B cell (primary cell): ENCODE measurements around the gene ARMC9. TPM values are rescaled to one million over a fixed set of nuclear protein-coding genes. Genes with fewer than 3 reads are reported as not detected.

Experiments
- ATAC-seq: fragments of 200-7000 bp; cut with Tn5 transposase; one replicate; pipeline ENCODE4 v1.10.0; 2021; ENCODE audit warnings: low read depth, mild to moderate bottlenecking, moderate number of reproducible peaks, moderate library complexity
- CTCF ChIA-PET: fragments of 350-600 bp; sonication (Branson Sonifier 250); formaldehyde crosslinking; loops from one replicate; lab custom pipeline; 2021; ENCODE audit warnings: antibody characterized with exemption, inconsistent platforms; lab: Charles Lee
- POLR2A ChIA-PET: fragments of 350-600 bp; sonication (Branson Sonifier 250); formaldehyde crosslinking; loops from one replicate; lab custom pipeline; 2021; ENCODE audit warnings: antibody characterized with exemption; lab: Charles Lee
- DNase-seq: peaks from one replicate; pipeline ENCODE4 v3.0.0; 2013
- H2AFZ ChIP-seq: 2 replicates; pipeline ENCODE4 v1.6.1; 2012; ENCODE audit warnings: mild to moderate bottlenecking, low read depth, low read length; ENCODE audit not compliant: insufficient read depth, poor library complexity, severe bottlenecking
- H3K27ac ChIP-seq, 2 donors: 1 replicate in 1 of 2; 2 replicates in 1 of 2; pipeline ENCODE4 v1.5.1; 2012 to 2013; ENCODE audit warnings: low read length in 2 of 2, mild to moderate bottlenecking in 2 of 2, moderate library complexity in 1 of 2
- H3K27me3 ChIP-seq, 4 experiments: fragments of 200-600 bp in 1 of 4; sonication (generic) in 1 of 4; replicated peaks in 1 of 4; 1 replicate in 2 of 4; 2 replicates in 2 of 4; pipeline versions ENCODE4 v1.6.1 to v1.7.0; 2013 to 2016; ENCODE audit warnings: low read length in 3 of 4, mild to moderate bottlenecking in 2 of 4, mixed read lengths in 1 of 4, moderate library complexity in 1 of 4; ENCODE audit not compliant: insufficient read depth in 4 of 4, control insufficient read depth in 3 of 4; ENCODE audit errors: control extremely low read depth in 1 of 4
- H3K36me3 ChIP-seq, 2 experiments: replicated peaks in 1 of 2; 1 replicate in 1 of 2; 2 replicates in 1 of 2; pipeline versions ENCODE4 v1.6.1 to v1.7.1; 2013; ENCODE audit warnings: low read length in 1 of 2; ENCODE audit not compliant: insufficient read depth in 2 of 2, control insufficient read depth in 1 of 2; ENCODE audit errors: control extremely low read depth in 1 of 2, extremely low read depth in 1 of 2
- H3K4me1 ChIP-seq, 2 donors: fragments of 200-600 bp in 1 of 2; sonication (generic) in 1 of 2; 1 replicate in 1 of 2; 2 replicates in 1 of 2; pipeline versions ENCODE4 v1.5.1 to v1.6.1; 2013 to 2017; ENCODE audit warnings: low read length in 2 of 2; ENCODE audit not compliant: control insufficient read depth in 2 of 2, insufficient read depth in 2 of 2
- H3K4me2 ChIP-seq: replicated peaks from 2 replicates; pipeline ENCODE3; 2012; ENCODE audit warnings: mild to moderate bottlenecking, low read depth, low read length; ENCODE audit not compliant: poor library complexity, severe bottlenecking
- H3K4me3 ChIP-seq, 5 experiments: fragments of 200-600 bp in 1 of 5; sonication (generic) in 1 of 5; 1 replicate in 3 of 5; 2 replicates in 2 of 5; pipeline versions ENCODE4 v1.5.1 to v1.7.0; 2011 to 2016; ENCODE audit warnings: low read length in 4 of 5, mild to moderate bottlenecking in 4 of 5, low read depth in 2 of 5, control low read depth in 1 of 5, moderate library complexity in 1 of 5; ENCODE audit not compliant: insufficient read depth in 1 of 5; ENCODE audit errors: control extremely low read depth in 1 of 5, extremely low read depth in 1 of 5
- H3K79me2 ChIP-seq: fragments of 200-600 bp; sonication (generic); one replicate; pipeline ENCODE4 v1.6.0; 2016; ENCODE audit warnings: low read length; ENCODE audit not compliant: control insufficient read depth, insufficient read depth
- H3K9ac ChIP-seq: fragments of 200-600 bp; sonication (generic); 2 replicates; pipeline ENCODE4 v1.6.1; 2017; ENCODE audit warnings: mild to moderate bottlenecking, low read length, moderate library complexity
- H3K9me3 ChIP-seq, 3 donors: one replicate each; pipeline versions ENCODE4 v1.6.1 to v1.7.1; 2013; ENCODE audit warnings: low read length in 2 of 3; ENCODE audit not compliant: control insufficient read depth in 2 of 3, insufficient read depth in 1 of 3; ENCODE audit errors: control extremely low read depth in 1 of 3
- H4K20me1 ChIP-seq: 2 replicates; pipeline ENCODE4 v1.6.0; 2012; ENCODE audit warnings: mild to moderate bottlenecking, low read length; ENCODE audit not compliant: insufficient read depth, control insufficient read depth, poor library complexity, severe bottlenecking
- H3K27ac Mint-ChIP-seq: one replicate; pipeline ENCODE4 v1.8.0; 2021; ENCODE audit warnings: mixed read lengths
- H3K27me3 Mint-ChIP-seq: one replicate; pipeline ENCODE4 v1.8.0; 2021; ENCODE audit warnings: mixed read lengths
- H3K4me1 Mint-ChIP-seq: one replicate; pipeline ENCODE4 v1.8.0; 2021; ENCODE audit warnings: mixed read lengths
- H3K4me3 Mint-ChIP-seq: one replicate; pipeline ENCODE4 v1.8.0; 2021; ENCODE audit warnings: mixed read lengths
- H3K9me3 Mint-ChIP-seq: one replicate; pipeline ENCODE4 v1.8.0; 2022; ENCODE audit warnings: mixed read lengths; ENCODE audit not compliant: insufficient read depth
- EZH2 ChIP-seq: IDR thresholded peaks from 2 replicates; pipeline ENCODE4 v1.6.1; 2012; ENCODE audit warnings: borderline replicate concordance, low read depth, mild to moderate bottlenecking, moderate library complexity, low read length; ENCODE audit not compliant: insufficient read depth, poor library complexity, severe bottlenecking
- WGBS: methylation state at CpG from one replicate; pipeline ENCODE4 v1.1.5; 2013; ENCODE audit warnings: missing lambda C conversion rate; ENCODE audit not compliant: insufficient coverage; 5-methylcytosine and 5-hydroxymethylcytosine counted together
- intact Hi-C: fragments of 100-400 bp; cut with micrococcal nuclease; formaldehyde crosslinking; loops from one replicate; pipeline ENCODE4 v1.10.0; 2022
- polyA plus RNA-seq: library from polyadenylated mRNA; depleted of rRNA; stranded (reverse); fragments of >200 nt; gene quantifications from 2 replicates; pipeline ENCODE4 v1.2.3, GENCODE V29; 2012
- total RNA-seq, 2 donors: library from RNA; stranded (reverse); fragments of 120-200 nt in 1 of 2; gene quantifications; 1 replicate in 1 of 2; 2 replicates in 1 of 2; pipeline versions ENCODE4 v1.2.3 to v1.2.4, GENCODE V29; 2013 to 2022
- TF ChIP-seq, protein P1 (sequence below): fragments of 200-600 bp; IDR thresholded peaks from one replicate; pipeline ENCODE4 v1.8.0; 2022; ENCODE audit warnings: antibody characterized with exemption, mild to moderate bottlenecking

Gene ARMC9
- total and polyA plus RNA-seq, 2 donors (not counting 1 experiment from before 2014, with no cell fraction given): 0.40 to 5.4 TPM

DNA sequence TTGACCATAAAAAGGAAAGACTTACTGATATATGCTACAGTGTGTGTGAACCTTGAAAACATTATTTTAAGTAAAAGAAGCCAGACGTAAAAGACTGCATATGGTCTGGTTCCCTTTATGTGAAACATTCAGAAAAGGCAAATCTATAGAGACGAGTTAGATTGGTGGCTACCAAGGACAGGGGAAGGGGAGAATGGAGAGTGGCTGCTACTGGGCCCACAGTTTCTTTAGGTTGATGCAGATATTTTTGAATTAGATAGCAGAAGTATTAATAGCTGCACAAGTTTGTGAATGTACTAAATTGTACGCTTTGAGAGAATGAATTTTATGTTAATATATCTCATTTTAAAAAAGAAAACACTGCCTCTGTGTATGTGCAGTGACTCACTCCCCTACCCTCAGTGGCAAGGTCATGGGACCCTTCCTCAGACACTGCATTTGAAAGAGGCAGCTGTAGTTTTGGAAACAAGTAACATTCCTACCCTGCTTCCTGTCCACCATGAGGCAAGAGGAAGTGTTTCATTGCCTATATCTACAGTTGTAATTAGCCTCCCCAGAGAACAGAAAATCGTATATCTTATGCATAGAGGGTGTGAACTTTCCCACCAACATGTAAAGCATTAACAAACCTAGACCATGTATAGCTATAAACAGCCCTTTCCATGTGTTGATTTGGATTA, 29.8 kb upstream of the ARMC9 start:
- H3K9me3 Mint-ChIP-seq: no peaks in the 10 kb centered on the region
- Histone ChIP-seq H4K20me1 (no peaks in the 10 kb centered on the region), H3K4me1 (no peaks in the 10 kb centered on the region), H3K9me3 (no peaks in the 10 kb centered on the region), H3K4me2 (no peak overlapping the region), H3K27me3 (no peaks in the 10 kb centered on the region), H3K9ac (no peak overlapping the region), H2AFZ (no peak overlapping the region), H3K27ac (no peak overlapping the region), H3K36me3 (peaks cover 0 to 49% of the 10 kb centered on the region in 2 experiments), H3K4me3 (no peak overlapping the region), H3K79me2 (no peaks in the 10 kb centered on the region)
- H3K27me3 Mint-ChIP-seq: no peaks in the 10 kb centered on the region
- ChIA-PET CTCF (interaction anchor here (1.0 kb wide), 1 partner anchor 12 kb away, joined by 3 read pairs; no protein-coding TSS in a partner anchor), POLR2A (no interaction called here)
- TF ChIP-seq, protein P1, sequence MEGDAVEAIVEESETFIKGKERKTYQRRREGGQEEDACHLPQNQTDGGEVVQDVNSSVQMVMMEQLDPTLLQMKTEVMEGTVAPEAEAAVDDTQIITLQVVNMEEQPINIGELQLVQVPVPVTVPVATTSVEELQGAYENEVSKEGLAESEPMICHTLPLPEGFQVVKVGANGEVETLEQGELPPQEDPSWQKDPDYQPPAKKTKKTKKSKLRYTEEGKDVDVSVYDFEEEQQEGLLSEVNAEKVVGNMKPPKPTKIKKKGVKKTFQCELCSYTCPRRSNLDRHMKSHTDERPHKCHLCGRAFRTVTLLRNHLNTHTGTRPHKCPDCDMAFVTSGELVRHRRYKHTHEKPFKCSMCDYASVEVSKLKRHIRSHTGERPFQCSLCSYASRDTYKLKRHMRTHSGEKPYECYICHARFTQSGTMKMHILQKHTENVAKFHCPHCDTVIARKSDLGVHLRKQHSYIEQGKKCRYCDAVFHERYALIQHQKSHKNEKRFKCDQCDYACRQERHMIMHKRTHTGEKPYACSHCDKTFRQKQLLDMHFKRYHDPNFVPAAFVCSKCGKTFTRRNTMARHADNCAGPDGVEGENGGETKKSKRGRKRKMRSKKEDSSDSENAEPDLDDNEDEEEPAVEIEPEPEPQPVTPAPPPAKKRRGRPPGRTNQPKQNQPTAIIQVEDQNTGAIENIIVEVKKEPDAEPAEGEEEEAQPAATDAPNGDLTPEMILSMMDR: no peak
- no peak for TF ChIP-seq EZH2
- H3K27ac Mint-ChIP-seq: no peak overlapping the region
- intact Hi-C loops: no loop called here
- peaks cover 3% of the 10 kb centered on the region for H3K4me1 Mint-ChIP-seq
- 96% methylated on average over 2 of the region's 4 CpGs for WGBS
- no peak overlapping the region for H3K4me3 Mint-ChIP-seq
- no peak for DNase-seq
- no peak for ATAC-seq

DNA sequence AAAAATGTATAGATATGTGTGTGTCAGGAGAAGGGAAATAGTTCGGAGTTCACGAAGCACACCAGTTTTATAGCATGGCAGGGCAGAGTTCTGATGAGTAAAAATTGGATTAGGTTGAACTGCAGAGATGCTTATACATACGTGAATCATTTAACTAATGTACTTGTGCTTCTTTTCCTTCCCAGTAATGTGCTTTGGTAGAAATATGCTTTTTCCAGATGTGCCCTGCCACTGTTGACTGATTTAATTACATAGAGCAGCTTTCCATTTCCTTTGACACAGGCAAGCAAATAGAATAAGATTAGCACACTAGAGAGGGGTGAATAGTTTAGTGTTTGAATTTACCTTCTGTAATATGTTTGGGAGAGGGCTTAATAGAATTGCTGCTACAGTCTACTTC, 28.9 kb upstream of the ARMC9 start:
- Histone ChIP-seq H3K4me2 (no peak overlapping the region), H2AFZ (no peak overlapping the region), H3K27ac (no peak overlapping the region), H4K20me1 (no peaks in the 10 kb centered on the region), H3K79me2 (no peaks in the 10 kb centered on the region), H3K27me3 (no peaks in the 10 kb centered on the region), H3K4me3 (no peak overlapping the region), H3K4me1 (no peaks in the 10 kb centered on the region), H3K9me3 (no peaks in the 10 kb centered on the region), H3K9ac (no peak overlapping the region), H3K36me3 (peaks cover 0 to 52% of the 10 kb centered on the region in 2 experiments)
- Mint-ChIP-seq H3K4me3 (no peak overlapping the region), H3K27me3 (no peaks in the 10 kb centered on the region), H3K27ac (no peak overlapping the region), H3K4me1 (peaks cover 3% of the 10 kb centered on the region), H3K9me3 (no peaks in the 10 kb centered on the region)
- ChIA-PET POLR2A (no interaction called here), CTCF (no interaction called here)
- intact Hi-C loops: no loop called here
- ATAC-seq: no peak
- WGBS: 100% methylated on average over 2 of the region's 3 CpGs
- DNase-seq: no peak
- TF ChIP-seq, protein P1: no peak
- TF ChIP-seq EZH2: no peak
